GM12874 (cell line): ENCODE data around the gene DNAJC24.

Experiments
- CTCF ChIP-seq: IDR thresholded peaks from 2 replicates; pipeline ENCODE4 v1.5.1; 2011; ENCODE audit warnings: low read depth, mild to moderate bottlenecking, control low read depth, low read length, moderate library complexity; ENCODE audit not compliant: insufficient read depth

The DNAJC24 gene

GRCh38 chr11:31415435-31415834, 45.8 kb downstream of the DNAJC24 start:
- no peak for TF ChIP-seq CTCF

- no peak for TF ChIP-seq CTCF
These were observed 47.7 kb downstream of the DNAJC24 start for GRCh38 chr11:31417357-31417756.

- TF ChIP-seq CTCF, result no peak
These were observed 48.2 kb downstream of the DNAJC24 start for GRCh38 chr11:31417816-31418215.

- no peak for TF ChIP-seq CTCF
These were observed 49.5 kb downstream of the DNAJC24 start for GRCh38 chr11:31419138-31419537.

- no peak for TF ChIP-seq CTCF
These were observed 50.0 kb downstream of the DNAJC24 start for GRCh38 chr11:31419669-31420068.

- no peak for TF ChIP-seq CTCF
These were observed 52.2 kb downstream of the DNAJC24 start for GRCh38 chr11:31421820-31422219.

- TF ChIP-seq CTCF, result no peak
These were observed 53.0 kb downstream of the DNAJC24 start for GRCh38 chr11:31422703-31423102.

- no peak for TF ChIP-seq CTCF
These were observed 55.0 kb downstream of the DNAJC24 start for GRCh38 chr11:31424652-31425051.
